ENCODE data around the gene DMAC2L. TPM values are rescaled to one million over a fixed set of nuclear protein-coding genes. Genes with fewer than 3 reads are reported as not detected.
"Not testable (repeated sequence)": the region's sequence is repeated elsewhere in the genome, so short reads cannot be mapped to it uniquely, and the experiment has no call there.

Gene DMAC2L
- total RNA-seq, 1 donor from 2014 or later, result 13.5 TPM

DNA sequence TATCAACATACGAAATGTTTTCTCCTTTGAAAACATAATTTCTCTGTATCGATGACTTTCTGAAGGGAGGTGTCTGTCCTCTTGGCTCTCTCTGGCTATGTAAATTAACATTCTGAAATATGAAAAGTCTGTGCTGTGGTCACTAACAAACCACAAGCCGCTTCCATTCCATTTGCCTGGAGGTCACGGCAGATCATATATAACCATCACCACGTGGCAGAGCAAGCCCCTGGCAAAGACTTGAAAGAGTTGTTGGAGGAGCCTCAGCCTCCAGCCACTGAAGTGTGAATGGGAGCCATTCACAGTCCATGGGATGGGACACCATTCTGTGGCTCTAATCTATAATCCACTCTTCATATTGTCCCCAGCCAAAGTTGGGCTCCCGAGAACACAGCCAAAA is 45.0 kb downstream of the DMAC2L start:
- H3K36me3 ChIP-seq, result no peaks in the 10 kb centered on the region
- no peaks in the 10 kb centered on the region for H3K27me3 ChIP-seq
- H3K9me3 ChIP-seq, result no peaks in the 10 kb centered on the region
- no peak overlapping the region for H3K4me3 ChIP-seq
- no peak for DNase-seq (ENCODE audit: low spot score in 2 of 2)
- intact Hi-C loops (cut with DNase I), result no loop called here
- TF ChIP-seq CTCF (IDR thresholded peaks at IDR 0.05), result no peak
- H3K4me1 ChIP-seq, result no peaks in the 10 kb centered on the region
- H3K27ac ChIP-seq, result no peak overlapping the region

DNA sequence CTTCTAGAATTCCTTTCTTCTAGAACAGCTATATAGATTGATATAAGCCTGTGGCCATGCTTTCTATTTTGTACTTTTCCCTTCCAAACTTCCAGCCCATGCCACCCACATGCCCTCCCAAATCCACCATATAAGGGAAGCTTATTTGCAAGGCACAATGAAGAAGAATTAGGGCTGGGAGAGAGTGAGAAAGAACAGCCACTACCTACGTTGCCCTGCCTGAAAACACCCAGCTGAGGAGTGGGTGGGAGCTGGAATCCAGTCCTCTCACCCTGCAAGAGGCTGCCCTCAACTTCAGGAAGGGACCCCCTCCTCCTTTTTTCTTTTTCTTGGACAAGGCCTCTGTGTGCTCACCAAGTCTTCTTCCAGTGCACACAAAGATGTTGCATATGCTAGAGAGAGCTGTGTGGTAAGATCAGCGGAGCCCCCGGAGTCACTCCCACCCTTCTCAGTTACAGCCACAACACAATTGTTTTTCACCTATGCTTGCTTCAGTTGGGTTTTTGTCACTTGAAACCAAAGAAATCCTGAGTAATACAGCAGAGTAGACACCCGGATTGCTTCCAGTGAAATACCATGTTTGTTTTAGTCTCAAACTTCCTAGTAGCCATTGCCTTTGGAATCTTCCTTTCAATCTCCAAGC is 45.8 kb downstream of the DMAC2L start:
- no peak for DNase-seq (ENCODE audit: low spot score in 2 of 2)
- Histone ChIP-seq H3K36me3 (no peaks in the 10 kb centered on the region), H3K4me3 (no peak overlapping the region), H3K27me3 (no peaks in the 10 kb centered on the region), H3K4me1 (no peaks in the 10 kb centered on the region), H3K9me3 (no peaks in the 10 kb centered on the region), H3K27ac (no peak overlapping the region)
- no peak for TF ChIP-seq CTCF (IDR thresholded peaks at IDR 0.05)
- intact Hi-C loops (cut with DNase I), result no loop called here

DNA sequence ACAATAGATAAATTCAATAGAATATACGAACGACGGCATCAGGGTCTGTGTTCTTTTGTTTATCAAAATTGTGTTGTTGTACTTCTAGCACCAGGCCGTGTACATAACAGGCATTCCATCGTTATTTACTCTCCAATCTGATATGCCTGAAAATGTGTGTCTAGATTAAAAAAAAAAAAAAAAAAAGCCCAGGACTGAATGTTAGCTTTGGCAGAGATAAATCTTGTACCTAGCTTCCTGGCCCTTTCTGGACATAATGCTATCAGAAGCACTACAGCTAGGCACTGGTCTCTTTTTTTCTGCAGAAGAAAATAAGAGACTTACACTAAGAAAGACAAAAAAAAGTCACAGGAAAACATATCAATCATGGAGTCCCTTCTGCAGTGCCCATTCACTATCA is 47.5 kb downstream of the DMAC2L start:
- no peak for DNase-seq (ENCODE audit: low spot score in 2 of 2)
- intact Hi-C loops (cut with DNase I), result no loop called here
- Histone ChIP-seq H3K27ac (no peak overlapping the region), H3K4me1 (no peaks in the 10 kb centered on the region), H3K27me3 (no peaks in the 10 kb centered on the region), H3K36me3 (no peaks in the 10 kb centered on the region), H3K9me3 (no peaks in the 10 kb centered on the region), H3K4me3 (no peak overlapping the region)
- TF ChIP-seq CTCF (IDR thresholded peaks at IDR 0.05), result no peak

DNA sequence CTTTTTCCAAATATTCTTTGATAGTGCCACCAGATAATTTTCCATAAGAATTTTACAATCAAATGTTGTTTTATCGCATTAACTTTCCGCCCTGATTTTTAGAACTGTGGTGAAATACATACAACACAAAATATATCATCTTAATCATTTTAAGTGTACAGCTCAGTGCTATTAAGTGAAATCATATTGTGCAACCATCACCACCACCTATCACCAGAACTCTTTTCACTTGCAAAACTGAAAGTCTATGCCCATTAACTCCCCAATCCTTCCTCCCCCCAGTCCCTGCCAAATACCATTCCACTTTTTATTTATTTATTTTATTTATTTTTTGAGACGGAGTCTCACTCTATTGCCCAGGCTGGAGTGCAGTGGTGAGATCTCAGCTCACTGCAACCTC is 48.0 kb downstream of the DMAC2L start:
- H3K27ac ChIP-seq, result no peak overlapping the region
- intact Hi-C loops (cut with DNase I), result no loop called here
- TF ChIP-seq CTCF (IDR thresholded peaks at IDR 0.05), result no peak
- no peaks in the 10 kb centered on the region for H3K9me3 ChIP-seq
- H3K27me3 ChIP-seq, result no peaks in the 10 kb centered on the region
- H3K4me1 ChIP-seq, result no peaks in the 10 kb centered on the region
- no peaks in the 10 kb centered on the region for H3K36me3 ChIP-seq
- H3K4me3 ChIP-seq, result no peak overlapping the region
- no peak for DNase-seq (ENCODE audit: low spot score in 2 of 2)

GRCh38 chr14:50360851-50361250 is 48.7 kb downstream of the DMAC2L start:
- no peaks in the 10 kb centered on the region for H3K27me3 ChIP-seq
- no peak for TF ChIP-seq CTCF (IDR thresholded peaks at IDR 0.05)
- H3K4me3 ChIP-seq, result no peak overlapping the region
- no peaks in the 10 kb centered on the region for H3K36me3 ChIP-seq
- DNase-seq (ENCODE audit: low spot score in 2 of 2), result no peak
- no peaks in the 10 kb centered on the region for H3K9me3 ChIP-seq
- intact Hi-C loops (cut with DNase I), result no loop called here
- H3K4me1 ChIP-seq, result no peaks in the 10 kb centered on the region
- no peak overlapping the region for H3K27ac ChIP-seq

DNA sequence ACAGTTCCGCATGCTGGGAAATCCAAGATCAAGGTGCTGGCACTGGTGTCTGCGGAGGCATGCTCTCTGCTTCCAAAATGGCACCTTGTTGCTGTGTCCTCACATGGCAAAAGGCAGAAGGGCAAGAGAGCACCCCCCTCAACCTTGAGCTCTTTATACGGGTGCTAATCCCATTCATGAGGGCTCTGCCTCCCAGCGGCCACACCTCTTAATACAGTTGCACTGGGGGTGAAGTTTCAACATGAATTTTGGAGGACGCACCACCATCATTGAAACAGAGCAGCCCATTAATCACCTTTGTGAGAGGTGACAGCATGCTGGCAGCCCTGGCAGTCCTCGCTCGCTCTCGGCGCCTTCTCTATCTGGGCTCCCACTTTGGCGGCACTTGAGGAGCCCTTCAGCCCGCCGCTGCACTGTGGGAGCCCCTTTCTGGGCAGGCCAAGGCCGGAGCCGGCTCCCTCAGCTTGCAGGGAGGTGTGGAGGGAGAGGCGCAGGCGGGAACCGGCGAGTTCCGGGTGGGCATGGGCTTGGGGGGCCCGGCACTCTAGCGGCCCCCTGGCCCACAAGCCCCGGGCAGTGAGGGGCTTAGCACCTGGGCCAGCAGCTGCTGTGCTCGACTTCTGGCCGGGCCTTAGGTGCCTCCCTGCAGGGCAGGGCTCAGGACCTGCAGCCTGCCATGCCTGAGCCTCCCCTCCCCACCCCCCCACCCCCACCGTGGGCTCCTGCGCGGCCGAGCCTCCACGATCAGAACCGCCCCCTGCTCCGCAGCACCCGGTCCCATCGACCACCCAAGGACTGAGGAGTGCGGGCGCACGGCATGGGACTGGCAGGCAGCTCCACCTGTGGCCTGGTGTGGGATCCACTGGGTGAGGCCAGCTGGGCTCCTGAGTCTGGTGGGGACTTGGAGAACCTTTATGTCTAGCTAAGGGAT is 49.6 kb downstream of the DMAC2L start:
- H3K36me3 ChIP-seq; H3K27ac ChIP-seq; H3K27me3 ChIP-seq; H3K4me1 ChIP-seq; H3K9me3 ChIP-seq; intact Hi-C loops (cut with DNase I); H3K4me3 ChIP-seq; DNase-seq (ENCODE audit: low spot score in 2 of 2): not testable (repeated sequence)
